Calu3 (cell line): Measurements from ENCODE around the gene CFAP20DC. TPM values are rescaled to one million over a fixed set of nuclear protein-coding genes. Genes with fewer than 3 reads are reported as not detected.

Source experiments
- BruUV-seq: library from RNA; stranded (reverse); fragments of 400-500 nt; replicated peaks from 2 replicates; lab custom pipeline; 2021; lab: Mats Ljungman, UMichigan
- CTCF ChIA-PET: fragments of 300-600 bp; sonication (Branson Sonifier 250); formaldehyde crosslinking; loops from one replicate; lab custom pipeline; 2022; ENCODE audit warnings: antibody characterized with exemption; lab: Charles Lee
- DNase-seq: peaks from one replicate; pipeline ENCODE4 v3.0.0; 2022
- H3K27ac Mint-ChIP-seq: one replicate; pipeline ENCODE4 v1.8.0; 2022; ENCODE audit warnings: mixed read lengths; ENCODE audit not compliant: unreplicated experiment
- H3K27me3 Mint-ChIP-seq: one replicate; pipeline ENCODE4 v1.8.0; 2022; ENCODE audit warnings: mixed read lengths; ENCODE audit not compliant: unreplicated experiment
- H3K36me3 Mint-ChIP-seq: one replicate; pipeline ENCODE4 v1.8.0; 2022; ENCODE audit warnings: mild to moderate bottlenecking, moderate library complexity, mixed read lengths; ENCODE audit not compliant: insufficient read depth, unreplicated experiment
- H3K4me1 Mint-ChIP-seq: one replicate; pipeline ENCODE4 v1.8.0; 2022; ENCODE audit warnings: mild to moderate bottlenecking, low read depth, mixed read lengths; ENCODE audit not compliant: unreplicated experiment
- H3K4me3 Mint-ChIP-seq: one replicate; pipeline ENCODE4 v1.8.0; 2022; ENCODE audit warnings: mild to moderate bottlenecking, low read depth, moderate library complexity, mixed read lengths; ENCODE audit not compliant: unreplicated experiment
- H3K9me3 Mint-ChIP-seq: one replicate; pipeline ENCODE4 v1.8.0; 2022; ENCODE audit warnings: low read depth, mixed read lengths; ENCODE audit not compliant: unreplicated experiment
- intact Hi-C: fragments of 100-400 bp; cut with micrococcal nuclease; formaldehyde crosslinking; loops from one replicate; pipeline ENCODE4 v1.10.0; 2022; ENCODE audit not compliant: unreplicated experiment
- total RNA-seq: library from RNA; stranded (reverse); gene quantifications from 2 replicates; pipeline ENCODE4 v1.2.3, GENCODE V29; 2022
- TF ChIP-seq, protein P1 (sequence below): fragments of 200-600 bp; IDR thresholded peaks from one replicate; pipeline ENCODE4 v1.8.0; 2022; ENCODE audit warnings: antibody characterized with exemption; ENCODE audit not compliant: unreplicated experiment

Gene CFAP20DC
- total RNA-seq, 1 experiment from 2014 or later: 5.8 TPM

DNA sequence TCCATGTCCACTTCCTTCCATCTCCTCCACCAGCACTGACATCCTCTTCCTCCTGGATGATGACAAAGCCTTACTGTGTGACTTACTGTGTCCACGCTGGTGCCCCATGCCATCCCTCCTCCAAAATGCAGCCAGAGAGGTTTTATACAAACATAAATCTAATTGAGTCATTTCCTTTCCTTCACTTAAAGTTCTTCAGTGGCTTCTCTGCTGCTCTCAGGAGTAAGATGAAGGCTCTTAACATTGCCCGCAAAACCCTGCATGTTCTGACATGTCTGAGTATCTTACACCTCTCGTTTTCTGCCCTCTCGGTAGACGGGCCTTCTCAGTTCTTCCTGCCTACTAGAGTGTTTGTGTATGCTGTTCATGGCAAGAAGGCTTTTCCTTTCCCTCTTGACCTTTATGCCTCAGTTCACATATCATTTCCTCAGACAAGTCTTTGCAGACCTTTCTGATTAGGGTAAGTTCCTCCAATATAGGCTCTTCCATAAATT, 175.5 kb downstream of the CFAP20DC start:
- TF ChIP-seq, protein P1, sequence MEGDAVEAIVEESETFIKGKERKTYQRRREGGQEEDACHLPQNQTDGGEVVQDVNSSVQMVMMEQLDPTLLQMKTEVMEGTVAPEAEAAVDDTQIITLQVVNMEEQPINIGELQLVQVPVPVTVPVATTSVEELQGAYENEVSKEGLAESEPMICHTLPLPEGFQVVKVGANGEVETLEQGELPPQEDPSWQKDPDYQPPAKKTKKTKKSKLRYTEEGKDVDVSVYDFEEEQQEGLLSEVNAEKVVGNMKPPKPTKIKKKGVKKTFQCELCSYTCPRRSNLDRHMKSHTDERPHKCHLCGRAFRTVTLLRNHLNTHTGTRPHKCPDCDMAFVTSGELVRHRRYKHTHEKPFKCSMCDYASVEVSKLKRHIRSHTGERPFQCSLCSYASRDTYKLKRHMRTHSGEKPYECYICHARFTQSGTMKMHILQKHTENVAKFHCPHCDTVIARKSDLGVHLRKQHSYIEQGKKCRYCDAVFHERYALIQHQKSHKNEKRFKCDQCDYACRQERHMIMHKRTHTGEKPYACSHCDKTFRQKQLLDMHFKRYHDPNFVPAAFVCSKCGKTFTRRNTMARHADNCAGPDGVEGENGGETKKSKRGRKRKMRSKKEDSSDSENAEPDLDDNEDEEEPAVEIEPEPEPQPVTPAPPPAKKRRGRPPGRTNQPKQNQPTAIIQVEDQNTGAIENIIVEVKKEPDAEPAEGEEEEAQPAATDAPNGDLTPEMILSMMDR: no peak
- H3K9me3 Mint-ChIP-seq: no peaks in the 10 kb centered on the region
- intact Hi-C loops: no loop called here
- BruUV-seq: no TSS peak
- peaks cover 18% of the 10 kb centered on the region for H3K4me1 Mint-ChIP-seq
- DNase-seq: no peak
- H3K27me3 Mint-ChIP-seq: no peaks in the 10 kb centered on the region
- H3K36me3 Mint-ChIP-seq: no peaks in the 10 kb centered on the region
- CTCF ChIA-PET: no interaction called here
- H3K4me3 Mint-ChIP-seq: peak overlapping the region; percentile 3
- peak overlapping the region; percentile 75 for H3K27ac Mint-ChIP-seq

DNA sequence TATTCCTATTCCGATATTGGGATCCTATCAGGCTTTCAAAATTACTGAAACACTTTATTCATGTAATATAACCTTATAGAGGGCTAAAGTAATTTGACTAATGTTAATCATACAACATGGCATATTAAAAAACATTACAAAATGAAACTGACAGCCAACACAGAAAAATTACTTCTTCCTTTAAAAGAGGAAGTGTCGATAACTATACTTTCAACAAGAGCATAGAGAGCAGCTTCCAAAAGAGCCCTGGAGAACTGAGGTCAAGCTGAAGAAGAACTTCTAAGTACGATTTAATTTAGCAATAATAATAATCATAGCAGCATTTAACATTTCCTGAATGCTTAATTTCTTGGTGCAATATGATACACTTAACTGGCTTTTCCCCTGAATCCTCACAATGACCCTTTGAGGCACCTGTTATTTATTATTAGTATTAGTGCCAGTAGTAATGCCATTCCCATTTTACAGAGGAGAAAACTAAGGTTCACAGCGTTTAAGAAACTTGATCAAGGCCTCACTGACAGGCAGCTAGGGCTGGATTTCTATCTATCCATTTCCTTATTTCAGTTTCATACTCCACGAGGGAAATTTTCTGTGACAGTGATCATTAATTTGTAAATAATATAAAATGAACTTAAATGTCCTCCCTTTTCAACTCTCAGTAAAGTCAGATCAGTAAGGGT, 181.6 kb downstream of the CFAP20DC start:
- TF ChIP-seq, protein P1: no peak
- H3K9me3 Mint-ChIP-seq: no peaks in the 10 kb centered on the region
- no peaks in the 10 kb centered on the region for H3K27me3 Mint-ChIP-seq
- H3K27ac Mint-ChIP-seq: no peak overlapping the region
- DNase-seq: no peak
- H3K4me3 Mint-ChIP-seq: no peak overlapping the region
- H3K36me3 Mint-ChIP-seq: no peaks in the 10 kb centered on the region
- intact Hi-C loops: no loop called here
- no peaks in the 10 kb centered on the region for H3K4me1 Mint-ChIP-seq
- CTCF ChIA-PET: no interaction called here
- no TSS peak for BruUV-seq

DNA sequence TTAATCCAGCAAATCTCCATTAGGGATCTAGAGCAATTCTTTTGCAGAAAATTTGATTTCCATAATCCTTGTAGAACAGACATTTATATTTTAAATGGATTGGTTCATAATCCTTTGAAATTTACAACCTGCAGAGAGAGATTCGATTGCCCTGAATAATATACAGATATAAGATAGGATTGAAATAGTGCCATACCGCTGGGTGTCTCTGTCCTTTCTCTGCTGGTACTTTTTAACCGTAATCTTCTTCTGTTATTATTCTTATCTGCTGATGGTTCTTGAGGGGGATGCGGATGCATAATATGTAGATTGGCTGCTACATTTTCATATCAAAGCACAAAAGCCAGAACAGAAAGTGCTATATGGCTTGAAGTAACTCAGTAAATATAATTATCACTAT, 182.2 kb downstream of the CFAP20DC start:
- H3K4me3 Mint-ChIP-seq: no peak overlapping the region
- intact Hi-C loops: no loop called here
- no peak overlapping the region for H3K27ac Mint-ChIP-seq
- TF ChIP-seq, protein P1: no peak
- CTCF ChIA-PET: no interaction called here
- DNase-seq: no peak
- no peaks in the 10 kb centered on the region for H3K9me3 Mint-ChIP-seq
- H3K27me3 Mint-ChIP-seq: no peaks in the 10 kb centered on the region
- BruUV-seq: no TSS peak
- H3K36me3 Mint-ChIP-seq: no peaks in the 10 kb centered on the region
- H3K4me1 Mint-ChIP-seq: no peaks in the 10 kb centered on the region

DNA sequence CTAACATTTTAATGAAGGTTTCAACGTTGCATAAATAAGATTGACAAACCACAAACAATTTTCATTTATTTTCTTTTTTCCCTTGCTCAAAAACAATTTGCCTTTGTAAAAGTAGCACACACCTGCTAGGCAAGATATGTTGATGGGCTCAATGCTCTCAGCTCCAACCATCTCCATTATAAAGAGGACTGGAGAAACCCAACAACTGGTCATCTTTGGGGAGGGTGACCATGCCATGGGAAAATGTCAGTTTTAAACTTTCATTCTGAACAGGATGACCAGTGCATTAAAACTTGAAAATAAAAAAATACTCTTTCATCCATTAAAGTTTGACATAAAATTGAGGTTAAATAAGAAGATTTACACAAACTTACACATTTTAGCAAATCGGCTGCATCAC, 183.7 kb downstream of the CFAP20DC start:
- TF ChIP-seq, protein P1: no peak
- no peaks in the 10 kb centered on the region for H3K36me3 Mint-ChIP-seq
- H3K4me1 Mint-ChIP-seq: no peaks in the 10 kb centered on the region
- DNase-seq: no peak
- H3K9me3 Mint-ChIP-seq: no peaks in the 10 kb centered on the region
- intact Hi-C loops: no loop called here
- CTCF ChIA-PET: no interaction called here
- H3K4me3 Mint-ChIP-seq: no peak overlapping the region
- no peaks in the 10 kb centered on the region for H3K27me3 Mint-ChIP-seq
- no TSS peak for BruUV-seq
- H3K27ac Mint-ChIP-seq: no peak overlapping the region
